Stimulated activated CD8-positive, alpha-beta memory T cell treated with anti-CD3 and anti-CD28 coated beads, Interleukin-15, amount 100 ng/mL, for 4 hours (primary cell): ENCODE results near the gene FMNL2.

ENCODE experiments used
- DNase-seq, 2 donors: peaks; one replicate each; pipeline ENCODE4 v3.0.0-alpha.2; 2020; ENCODE audit warnings: low read depth in 2 of 2

FMNL2 gene

DNA sequence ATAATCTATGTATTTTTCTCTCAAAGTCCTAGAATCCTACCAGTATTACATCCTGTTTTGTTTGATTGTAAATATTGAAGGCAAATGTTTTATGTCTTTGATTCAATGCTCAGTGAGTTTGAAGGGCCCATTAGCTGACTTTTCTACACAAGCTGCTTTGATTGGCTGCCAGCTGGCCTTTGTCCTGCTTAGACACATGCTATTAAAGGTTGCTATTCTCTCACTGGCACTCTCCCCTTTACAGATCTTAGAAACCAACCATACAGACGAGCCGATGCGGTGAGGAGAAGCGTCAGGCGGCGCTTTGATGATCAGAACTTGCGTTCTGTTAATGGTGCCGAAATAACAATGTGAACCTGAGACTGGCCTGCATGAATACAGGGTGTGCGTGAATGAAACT is 312.6 kb downstream of the FMNL2 start:
- no peak for DNase-seq

DNA sequence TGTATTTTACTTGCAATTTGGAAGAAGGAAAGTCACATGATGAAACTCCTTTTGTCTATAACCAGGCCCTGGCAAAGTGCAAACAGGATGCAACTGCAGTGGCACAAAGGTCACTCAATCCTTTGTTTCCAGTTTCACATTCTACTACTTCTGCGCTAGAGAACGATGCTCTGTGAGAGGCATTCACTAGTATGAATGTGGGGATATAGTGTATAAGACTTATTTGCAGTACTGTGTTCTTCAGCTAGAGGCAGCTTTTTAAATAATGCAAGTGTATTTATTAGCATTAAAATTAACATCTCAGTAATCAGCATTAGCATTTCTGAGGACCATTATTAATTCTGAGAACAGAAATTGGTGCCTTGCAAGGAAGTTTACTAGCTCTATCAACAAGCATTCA is 313.4 kb downstream of the FMNL2 start:
- no peak for DNase-seq

DNA sequence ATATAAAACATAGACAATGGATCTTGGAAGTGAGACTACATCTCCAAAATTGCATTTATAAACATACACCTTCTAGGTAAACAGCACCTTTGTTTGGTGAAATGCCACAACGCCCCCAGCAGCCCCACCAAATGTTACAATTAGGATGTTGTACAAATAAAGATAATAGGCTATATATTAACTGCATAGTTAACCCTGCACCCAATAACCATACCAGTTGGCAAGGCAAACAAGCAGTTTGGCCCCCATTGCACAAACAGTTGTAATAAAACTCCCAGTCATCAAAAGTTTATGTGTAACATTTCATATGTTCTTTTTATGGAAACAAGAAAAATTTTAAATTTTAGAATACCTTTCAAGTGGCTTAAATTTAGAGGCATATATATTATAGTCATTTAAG is 315.0 kb downstream of the FMNL2 start:
- no peak for DNase-seq

DNA sequence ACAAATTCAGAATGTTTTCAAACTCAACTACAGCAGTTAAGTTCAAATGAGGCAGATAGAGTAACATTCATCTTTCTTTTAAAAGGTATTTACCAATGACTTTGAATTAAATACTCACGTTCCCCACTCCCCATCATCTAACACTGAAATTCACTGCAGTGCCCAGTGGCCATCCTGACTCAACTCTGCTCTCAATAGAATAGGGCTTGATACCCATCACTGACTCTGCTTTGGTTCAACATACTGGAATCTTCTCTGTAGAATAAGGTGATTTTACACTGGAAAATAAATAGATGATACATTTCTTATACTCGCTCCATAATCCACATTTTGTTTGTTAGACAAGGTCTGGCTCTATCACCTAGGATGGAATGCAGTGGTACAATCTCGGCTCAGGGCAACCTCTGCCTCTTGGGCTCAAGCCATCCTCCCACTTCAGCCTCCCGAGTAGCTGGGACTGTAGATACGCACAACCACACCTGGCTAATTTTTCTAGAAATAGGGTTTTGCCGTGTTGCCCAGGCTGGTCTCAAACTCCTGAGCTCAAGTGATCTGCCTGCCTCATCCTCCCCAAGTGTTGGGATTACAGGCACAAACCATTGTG is 315.9 kb downstream of the FMNL2 start:
- DNase-seq = no peak

DNA sequence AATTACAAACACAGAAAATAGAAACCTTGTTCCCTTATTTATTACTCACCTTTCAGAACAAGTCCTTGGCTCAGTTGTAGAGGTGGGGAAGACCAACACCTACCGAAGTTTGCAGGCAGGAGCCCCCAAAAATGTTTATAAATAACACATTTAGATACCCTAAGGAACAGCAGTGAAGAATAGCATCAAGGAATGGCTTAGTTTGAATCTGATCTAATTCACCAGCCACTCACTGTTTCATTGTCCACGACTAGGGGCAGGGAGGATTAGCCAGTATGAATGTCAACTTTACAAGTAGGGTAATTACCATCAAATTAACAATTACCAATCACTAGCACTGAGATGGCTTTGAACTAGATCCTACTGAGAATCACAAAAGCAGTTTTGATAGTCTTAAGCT is 316.9 kb downstream of the FMNL2 start:
- DNase-seq = no peak

DNA sequence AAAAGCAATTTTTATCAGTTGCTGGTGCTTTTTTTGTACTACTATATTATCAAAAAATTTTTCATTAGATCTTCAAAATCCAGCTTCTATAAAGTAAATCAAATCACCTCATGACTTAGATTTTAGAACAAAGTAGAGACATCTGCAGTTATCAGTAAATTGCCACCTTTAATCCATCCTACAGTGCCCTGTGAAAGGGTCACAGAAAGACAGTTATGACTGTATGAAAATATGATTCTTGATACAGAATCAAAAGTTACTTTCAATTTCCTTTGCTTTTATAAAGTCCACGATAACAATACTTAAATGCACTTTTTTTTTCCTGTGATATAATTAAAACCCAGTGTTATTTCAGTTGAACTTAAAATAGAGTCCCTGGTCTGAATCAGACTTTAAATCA is 320.9 kb downstream of the FMNL2 start:
- DNase-seq = no peak

DNA sequence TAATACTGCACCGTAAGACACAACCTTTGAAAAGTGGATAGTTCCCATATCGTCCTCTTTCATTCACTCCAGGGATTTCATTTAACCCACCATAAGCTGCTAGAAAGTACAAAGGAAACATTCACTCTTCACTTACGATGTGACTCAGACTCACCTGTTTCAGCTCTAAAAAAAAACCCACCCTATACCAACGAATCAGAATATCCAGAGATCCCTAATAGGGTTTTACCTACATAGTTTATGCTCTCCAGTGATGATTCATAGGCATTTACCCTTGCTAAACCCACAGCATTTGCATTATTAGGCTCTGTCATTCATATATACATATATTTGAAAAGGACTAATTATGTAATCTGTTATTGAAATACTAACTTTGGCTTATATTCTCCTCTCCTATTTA is 322.1 kb downstream of the FMNL2 start:
- DNase-seq = no peak

DNA sequence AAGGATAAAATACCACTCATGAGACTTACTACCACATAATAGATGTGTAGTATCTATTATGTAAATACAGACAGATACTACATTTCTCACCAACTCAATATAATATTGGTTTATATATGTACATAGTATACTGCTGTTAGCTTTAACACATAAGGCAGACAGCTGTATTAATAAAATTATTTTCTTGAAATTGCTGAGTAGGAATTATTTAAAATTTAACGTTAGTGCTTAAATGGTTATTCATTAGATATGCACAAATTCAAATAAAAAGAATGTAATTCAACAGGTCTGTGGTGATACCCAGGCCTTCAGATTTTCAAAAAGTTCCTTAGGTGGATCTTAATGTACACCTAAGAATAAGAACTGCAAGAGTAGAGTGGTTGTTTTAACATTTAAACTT is 323.2 kb downstream of the FMNL2 start:
- DNase-seq = no peak

DNA sequence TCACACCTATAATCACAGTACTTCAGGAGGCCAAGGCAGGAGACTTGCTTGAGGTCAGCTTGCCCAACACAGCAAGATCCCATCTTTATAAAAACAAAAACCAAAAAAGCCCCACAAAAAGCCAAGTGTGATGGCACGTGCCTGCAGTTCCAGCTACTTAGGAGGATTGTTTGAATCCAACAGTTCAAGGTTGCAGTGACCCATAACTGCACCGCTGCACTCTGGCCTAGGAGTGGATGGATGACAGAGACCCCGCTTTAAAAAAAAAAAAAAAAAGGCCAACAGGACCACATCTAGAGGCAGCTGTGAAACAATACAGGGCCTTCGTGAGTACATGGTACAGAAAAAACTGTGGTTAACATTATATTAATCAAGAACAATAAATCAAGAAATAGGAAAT is 326.1 kb downstream of the FMNL2 start:
- DNase-seq = no peak

DNA sequence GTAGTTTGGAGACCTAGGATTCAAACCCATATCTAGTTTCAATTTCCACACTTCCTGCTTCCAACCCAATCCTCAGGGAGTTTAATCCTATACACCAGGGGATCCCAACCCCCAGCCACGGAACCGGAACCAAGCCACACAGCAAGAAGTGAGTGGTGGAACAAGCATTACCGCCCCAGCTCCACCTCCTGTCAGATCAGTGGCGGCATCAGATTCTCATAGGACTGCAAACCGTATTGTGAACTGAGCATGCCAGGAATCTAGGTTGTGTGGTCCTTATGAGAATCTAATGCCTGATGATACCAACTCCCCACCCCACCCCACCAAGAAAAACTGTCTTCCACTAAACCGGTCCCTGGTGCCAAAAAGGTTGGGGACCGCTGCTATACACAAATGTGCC is 329.8 kb downstream of the FMNL2 start:
- no peak for DNase-seq

DNA sequence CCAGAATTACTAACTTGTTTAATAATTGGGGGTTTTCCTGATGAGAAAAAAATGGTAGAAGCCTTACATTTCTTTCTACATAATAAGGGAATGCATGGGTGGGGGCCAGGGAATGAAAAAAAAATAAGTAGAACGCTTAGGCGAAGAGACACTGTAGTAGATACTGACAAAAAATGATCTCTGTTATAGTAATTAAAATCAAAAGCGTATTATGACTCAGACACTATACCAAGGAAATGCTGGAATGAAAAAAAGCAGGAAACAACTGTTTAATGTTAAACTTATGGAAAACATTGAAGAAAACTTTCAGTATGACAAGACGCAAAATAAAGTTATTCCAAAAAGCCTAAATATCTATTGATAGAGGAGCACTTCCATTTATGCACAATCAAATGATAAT is 339.4 kb downstream of the FMNL2 start:
- no peak for DNase-seq

DNA sequence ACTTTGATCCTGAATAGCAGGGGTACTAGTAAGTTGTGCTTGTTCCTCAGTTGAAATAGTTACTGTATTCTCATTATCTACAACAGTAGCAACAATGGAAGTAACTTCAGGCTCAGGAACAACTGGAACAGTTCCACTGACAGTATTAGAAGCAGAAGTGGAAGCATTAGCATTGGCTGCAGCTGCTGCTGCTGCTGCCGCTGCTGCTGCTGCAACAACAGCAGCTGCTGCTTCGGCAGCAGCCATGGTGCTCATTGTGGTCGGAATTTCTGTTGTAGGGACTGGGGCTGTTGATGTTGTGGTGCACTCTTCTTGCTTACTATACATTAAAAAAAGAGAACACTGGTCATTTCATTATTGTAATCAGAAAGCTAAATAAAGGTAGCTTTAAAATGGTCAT is 341.5 kb downstream of the FMNL2 start:
- DNase-seq = no peak

DNA sequence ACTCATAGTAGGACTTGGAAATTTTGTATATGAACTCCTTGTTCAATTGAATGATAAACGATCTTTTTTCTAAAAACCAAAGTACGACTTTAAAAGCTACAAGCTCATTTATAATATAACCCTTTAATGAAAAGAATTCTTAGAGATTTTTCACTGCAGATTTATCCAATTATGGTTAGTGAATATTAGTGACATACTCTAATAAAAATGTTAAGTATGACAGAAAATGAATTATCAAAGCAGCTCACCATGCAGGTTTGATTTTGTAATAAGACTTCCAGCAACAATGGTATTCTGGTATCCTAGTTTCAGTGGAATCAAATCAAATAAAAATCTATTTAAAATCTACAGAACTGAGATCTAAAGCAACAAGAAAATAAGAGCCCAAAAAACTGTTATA is 343.8 kb downstream of the FMNL2 start:
- no peak for DNase-seq

DNA sequence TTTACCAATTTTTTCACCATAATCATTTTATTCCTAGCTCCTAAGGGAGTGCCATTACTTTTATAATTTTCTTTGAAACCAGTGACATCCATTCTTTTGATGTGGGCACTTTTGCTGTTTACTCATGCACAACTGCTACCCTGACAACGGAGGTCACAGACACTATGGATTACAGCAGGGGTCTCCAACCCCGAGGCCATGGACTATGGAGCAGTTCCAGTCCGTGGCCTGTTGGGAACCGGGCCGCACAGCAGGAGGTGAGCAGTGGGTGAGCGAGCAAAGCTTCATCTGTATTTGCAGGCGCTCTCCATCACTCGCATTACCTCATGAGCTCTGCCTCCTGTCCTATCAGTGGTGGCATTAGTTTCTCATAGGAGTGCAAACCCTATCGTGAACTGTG is 347.7 kb downstream of the FMNL2 start:
- DNase-seq = no peak

DNA sequence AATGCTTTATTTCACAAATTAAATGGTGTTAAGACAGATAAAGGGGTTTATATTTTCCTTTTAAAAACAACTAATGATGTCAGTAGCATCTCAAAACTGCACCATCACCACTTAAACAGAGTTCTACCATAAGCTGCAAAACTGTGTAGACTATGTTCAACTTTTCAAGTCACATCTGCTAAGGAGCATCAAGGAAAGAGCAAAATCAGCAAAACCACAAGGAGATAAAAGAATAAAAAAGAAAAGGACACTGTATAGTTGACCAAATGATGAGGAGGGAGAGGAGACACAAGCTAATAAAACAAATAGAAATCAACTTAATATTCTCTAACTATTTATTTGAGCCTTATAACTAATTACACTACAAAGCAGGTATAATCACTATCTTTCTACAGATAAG is 348.4 kb downstream of the FMNL2 start:
- DNase-seq = no peak

DNA sequence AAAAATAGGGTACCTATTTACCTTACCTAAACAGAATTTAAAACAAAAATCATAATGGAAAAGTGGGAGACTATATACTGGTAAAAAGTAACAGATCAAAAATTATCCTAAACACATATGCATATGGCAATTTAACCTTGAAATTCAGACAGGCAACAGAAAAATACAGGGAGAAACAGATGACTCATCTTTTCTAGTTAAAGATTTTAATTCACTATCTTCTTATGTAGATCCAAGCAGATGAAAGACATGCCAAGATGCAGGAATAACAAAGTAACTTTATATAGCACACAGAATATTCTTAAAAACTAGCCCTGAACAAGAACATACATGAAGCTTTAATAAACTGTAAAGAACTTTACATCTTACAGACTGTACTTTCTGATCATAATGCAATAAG is 351.3 kb downstream of the FMNL2 start:
- no peak for DNase-seq

DNA sequence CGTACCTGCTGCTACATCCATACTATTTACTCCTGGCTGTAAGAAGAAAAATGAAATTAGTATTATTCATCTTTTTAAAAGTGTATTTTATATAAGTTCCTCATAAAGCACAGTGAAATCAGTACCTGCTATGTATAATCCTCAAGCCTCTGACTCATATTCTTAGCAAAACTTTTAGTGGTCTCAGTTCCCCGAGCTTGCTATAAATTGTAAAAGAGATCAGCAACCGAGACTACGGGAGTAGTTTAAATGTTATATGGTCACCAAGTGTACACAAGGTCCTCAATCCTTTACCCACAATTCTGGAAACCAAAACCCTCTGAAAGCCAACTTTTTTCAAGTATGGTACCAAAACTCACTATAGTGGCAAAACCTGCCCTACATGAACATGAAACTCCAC is 358.1 kb downstream of the FMNL2 start:
- no peak for DNase-seq

DNA sequence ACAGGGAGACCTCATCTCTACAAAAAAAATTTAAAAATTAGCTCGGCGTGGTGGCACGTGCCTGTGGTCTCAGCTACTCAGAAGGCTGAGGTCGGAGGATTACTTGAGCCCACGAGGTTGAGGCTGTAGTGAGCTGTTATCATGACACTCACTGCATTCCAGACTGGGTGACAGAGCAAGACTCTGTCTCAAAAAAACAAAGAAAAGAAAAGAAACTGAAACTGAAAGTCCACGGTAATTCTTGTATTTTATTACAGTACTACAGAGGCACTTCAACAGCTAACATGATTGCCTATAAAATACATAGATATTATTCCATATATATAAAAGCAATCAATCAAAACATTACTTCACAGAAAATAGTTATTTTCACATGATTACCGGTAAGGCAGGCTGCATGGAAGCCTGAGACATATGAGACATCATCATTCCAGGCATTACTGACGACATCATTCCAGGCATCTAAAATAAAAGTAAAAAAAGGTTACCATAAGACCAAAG is 359.2 kb downstream of the FMNL2 start:
- peak in 1 of 2 donors; percentile 7 for DNase-seq

DNA sequence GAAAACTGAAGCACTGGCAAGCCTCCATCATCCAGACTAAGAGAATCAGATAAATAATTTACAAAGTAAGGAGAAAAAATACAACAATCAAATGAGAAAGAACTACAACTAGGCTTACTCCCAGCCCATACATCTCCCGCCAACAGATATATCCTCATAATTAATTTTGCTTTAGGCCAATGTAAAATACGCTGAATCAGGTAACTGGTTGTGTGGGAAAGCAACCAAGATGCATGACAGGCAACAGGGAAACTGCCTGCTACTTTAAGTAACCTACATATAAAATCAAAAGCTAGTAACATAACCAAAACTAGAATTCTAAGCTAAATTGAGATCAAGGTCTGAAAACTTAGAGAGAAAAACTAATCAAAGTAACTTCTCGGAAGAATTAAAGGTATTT is 360.8 kb downstream of the FMNL2 start:
- DNase-seq = no peak

DNA sequence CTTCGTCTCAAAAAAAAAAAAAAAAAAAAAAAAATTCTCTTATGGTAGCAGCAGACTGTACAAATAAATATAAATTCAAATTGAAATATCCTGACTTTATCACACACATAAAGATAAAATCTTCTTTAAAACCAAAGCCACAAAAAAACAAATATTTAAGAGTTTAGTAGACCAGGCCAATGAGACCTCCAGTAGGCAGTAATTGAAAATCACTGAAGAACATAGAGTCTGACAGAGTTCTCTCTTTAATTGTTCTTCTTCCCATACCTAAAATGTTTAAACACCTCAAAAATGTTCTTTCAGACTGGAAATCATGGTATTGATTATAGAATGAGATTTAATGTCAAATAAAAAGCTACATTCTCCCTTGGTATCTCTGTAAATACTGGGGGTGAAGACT is 361.5 kb downstream of the FMNL2 start:
- DNase-seq = no peak
